Myocyte (in vitro differentiated cells): ENCODE data around the gene NTN4. TPM values are rescaled to one million over a fixed set of nuclear protein-coding genes. Genes with fewer than 3 reads are reported as not detected.
"Not testable (repeated sequence)": the region's sequence is repeated elsewhere in the genome, so short reads cannot be mapped to it uniquely, and the experiment has no call there.

ENCODE experiments used
- DNase-seq: peaks from one replicate; pipeline ENCODE4 v3.0.0-alpha.2; 2012; ENCODE audit warnings: low read depth
- total RNA-seq: library from RNA; depleted of rRNA; stranded (reverse); fragments of >200 nt; gene quantifications from 2 replicates; pipeline ENCODE4 v1.2.3, GENCODE V29; 2014

Gene NTN4
- total RNA-seq, 1 donor from 2014 or later = 33.2 TPM

DNA sequence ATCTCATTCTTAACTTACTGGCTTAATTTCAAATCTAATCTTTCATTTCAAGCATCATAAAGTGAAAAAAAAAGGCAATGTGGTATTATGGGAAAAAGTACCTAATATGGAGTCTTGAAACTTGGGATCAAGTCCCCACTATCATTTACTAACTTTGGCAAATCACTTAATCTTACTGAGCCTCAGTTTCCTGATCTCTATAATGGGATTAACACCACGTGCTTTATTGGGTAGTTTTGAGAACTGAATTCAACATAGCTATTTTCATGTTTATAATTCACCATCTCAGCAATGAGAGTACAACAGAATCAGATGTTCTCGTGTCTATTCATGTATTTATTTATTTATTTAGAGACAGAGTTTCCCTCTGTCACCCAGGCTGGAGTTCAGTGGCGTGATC, 78.3 kb downstream of the NTN4 start:
- no peak for DNase-seq

- no peak for DNase-seq
Observed at GRCh38 chr12:95710386-95710785, 80.2 kb downstream of the NTN4 start.

- DNase-seq = no peak
Observed at GRCh38 chr12:95709152-95709551, 81.4 kb downstream of the NTN4 start.

- no peak for DNase-seq
Observed at GRCh38 chr12:95705143-95705542, 85.4 kb downstream of the NTN4 start.

GRCh38 chr12:95703986-95704385, 86.6 kb downstream of the NTN4 start:
- DNase-seq = no peak

- no peak for DNase-seq
Observed at GRCh38 chr12:95701722-95702418, 88.7 kb downstream of the NTN4 start.

- peak; percentile 4 for DNase-seq
Observed at GRCh38 chr12:95701275-95701674, 89.3 kb downstream of the NTN4 start.

DNA sequence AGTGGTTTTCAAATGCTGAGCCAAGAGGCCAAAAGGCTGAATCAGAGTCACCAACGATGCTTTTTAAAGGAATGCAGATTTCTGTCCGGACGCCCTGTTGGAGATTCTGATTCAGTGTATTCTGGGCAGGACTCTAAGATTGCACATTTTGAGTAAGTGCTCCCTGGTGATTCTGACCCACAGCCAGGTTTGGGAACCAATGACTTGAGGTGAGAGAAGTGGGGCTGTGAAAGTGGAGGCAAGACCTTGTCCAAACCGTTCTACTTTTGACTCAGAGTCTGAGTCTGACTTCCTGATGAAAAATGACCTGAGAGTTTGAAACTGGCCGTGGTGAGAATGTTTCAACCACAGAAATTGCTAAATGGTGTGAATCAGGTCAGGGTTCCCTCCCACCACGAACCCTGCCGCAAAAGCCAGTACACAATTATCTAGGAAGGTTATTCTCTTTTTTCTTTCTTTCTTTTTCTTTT, 90.2 kb downstream of the NTN4 start:
- DNase-seq = peak; percentile 40

DNA sequence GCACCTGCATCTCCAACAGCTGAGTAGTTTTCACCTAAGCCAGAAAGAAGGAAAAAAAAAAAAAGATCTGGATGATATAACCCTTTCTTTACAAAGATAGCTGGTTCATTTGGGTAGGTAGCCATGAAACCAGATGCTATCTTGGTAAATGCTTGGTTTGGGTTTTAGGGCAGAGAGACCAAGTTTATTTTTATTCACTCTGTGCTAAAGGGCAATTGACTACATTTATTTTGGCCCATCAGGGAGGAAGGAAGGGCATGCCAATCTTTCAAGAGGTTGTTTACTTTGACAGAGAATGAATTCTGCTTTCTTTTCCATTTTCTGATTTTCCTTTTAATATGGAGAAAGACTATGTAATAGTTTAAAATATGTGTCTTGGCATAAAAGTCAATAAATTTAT, 91.0 kb downstream of the NTN4 start:
- DNase-seq = no peak

- peak; percentile 52 for DNase-seq
Observed at GRCh38 chr12:95694136-95694535, 96.4 kb downstream of the NTN4 start.

GRCh38 chr12:95693689-95694088, 96.9 kb downstream of the NTN4 start:
- DNase-seq = no peak

- no peak for DNase-seq
Observed at GRCh38 chr12:95690861-95691635, 99.5 kb downstream of the NTN4 start.

DNA sequence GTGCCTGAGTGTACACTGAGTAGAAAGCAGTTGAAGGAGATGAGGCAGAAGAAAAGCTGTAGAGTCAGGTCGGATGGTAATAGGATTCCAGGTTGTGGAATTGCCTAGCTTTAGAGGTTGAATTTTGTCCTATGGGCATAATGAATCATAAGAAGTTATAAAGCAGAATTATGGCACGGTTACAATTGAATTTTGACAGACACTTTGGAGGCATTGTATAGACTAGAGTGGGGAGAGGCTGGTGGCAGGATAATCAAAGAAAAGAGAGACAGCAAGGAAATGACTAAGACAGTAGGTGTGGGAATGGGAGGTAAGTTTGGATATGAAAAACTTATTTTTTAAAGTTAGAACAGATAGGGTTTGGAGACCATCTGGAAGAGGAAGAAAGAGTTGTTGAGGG, 102.6 kb downstream of the NTN4 start:
- no peak for DNase-seq

DNA sequence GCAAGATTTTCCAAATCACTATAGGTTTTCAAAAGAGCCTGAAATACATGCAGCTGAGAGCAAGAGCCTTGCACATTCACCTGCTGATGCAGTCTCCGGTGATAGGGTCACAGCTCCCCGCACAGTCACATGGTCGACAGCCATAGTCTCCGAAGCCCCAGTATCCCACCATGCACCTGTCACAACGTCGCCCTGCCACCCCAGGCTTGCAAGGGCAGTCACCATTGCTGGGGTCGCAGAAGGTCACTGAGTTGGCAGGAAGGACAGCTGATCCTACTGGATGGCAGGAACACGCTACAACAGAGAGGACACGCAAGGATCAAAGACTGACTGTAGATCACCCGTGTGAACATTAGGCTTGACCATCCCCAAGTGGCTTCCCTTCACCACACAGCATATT, 107.1 kb downstream of the NTN4 start:
- no peak for DNase-seq

GRCh38 chr12:95681210-95681765, 109.3 kb downstream of the NTN4 start:
- DNase-seq = no peak

DNA sequence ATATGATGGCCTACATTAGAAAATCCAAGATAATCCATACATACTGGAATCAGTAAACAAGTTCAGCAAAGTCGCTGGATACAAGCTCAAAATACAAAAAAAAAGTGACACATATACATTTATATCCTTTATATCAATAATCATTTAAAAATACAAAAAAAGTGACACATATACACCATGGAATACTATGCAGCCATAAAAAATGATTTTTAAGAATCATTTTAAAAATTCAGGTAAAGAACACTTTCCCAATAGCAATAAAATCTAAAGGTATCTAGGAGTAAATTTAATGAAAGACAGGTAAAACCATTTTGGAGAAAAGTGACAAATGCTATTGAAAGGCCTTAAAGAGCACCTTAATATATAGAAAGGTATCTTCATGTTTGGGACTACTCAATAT, 111.9 kb downstream of the NTN4 start:
- no peak for DNase-seq

- not testable (repeated sequence) for DNase-seq
Observed at GRCh38 chr12:95677782-95678181, 112.8 kb downstream of the NTN4 start.

DNA sequence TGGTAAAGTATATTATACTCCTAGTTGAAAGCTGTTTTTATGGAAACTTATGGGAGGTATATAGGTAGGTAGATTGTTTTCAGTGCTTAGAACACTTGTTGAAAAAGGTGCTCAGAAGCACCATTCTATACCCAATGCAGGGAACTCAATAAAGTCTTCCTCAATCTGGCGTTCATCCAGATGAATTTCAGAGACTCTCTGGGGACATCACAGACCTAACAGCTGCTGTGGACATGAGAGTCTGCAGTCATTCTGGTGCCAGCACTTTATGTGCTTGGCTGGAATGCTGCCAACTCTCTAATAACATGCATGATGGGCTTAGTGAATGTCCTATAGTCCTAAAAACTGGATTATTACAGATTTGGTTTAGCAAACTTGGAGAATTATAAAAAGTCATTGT, 115.9 kb downstream of the NTN4 start:
- DNase-seq = peak; percentile 90

DNA sequence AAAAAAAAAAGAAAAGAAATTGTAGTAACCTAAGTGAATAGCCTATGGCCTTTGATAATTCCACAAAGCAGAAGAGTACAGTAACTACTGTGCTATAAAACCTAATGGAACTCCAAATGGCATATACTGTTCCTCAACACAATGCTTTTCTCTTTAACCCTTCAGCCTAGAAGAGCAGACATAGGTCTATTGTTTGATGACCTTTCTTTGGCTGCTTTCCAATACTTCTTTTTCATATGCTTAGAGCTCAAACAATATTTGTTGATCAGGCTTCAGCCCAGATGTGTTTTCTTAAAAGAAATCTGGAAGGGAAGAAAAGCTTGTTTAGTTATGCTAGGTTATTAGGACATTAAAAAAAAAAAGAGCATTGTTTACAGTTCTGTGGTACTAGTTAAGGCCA, 116.4 kb downstream of the NTN4 start:
- DNase-seq = peak; percentile 10

DNA sequence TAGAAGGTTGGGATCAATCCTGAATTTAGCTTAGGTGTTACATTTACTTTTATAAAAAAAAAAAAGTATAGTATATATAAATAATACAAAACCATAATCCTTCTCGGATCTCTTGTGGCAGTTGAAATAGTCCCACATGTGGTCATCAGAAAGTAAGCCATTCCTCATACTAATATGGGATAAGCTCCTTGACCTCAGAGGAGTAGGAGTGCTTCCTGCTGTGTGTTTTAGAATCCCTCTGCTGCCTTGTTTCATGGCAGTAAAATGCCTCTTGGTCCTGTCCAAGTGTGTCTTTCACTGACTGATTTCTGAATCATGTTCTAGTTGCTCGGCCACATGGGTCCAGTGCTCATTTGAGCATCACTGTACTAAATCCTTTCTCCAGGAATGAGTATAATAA, 117.0 kb downstream of the NTN4 start:
- no peak for DNase-seq

GRCh38 chr12:95672166-95672565, 118.4 kb downstream of the NTN4 start:
- no peak for DNase-seq

DNA sequence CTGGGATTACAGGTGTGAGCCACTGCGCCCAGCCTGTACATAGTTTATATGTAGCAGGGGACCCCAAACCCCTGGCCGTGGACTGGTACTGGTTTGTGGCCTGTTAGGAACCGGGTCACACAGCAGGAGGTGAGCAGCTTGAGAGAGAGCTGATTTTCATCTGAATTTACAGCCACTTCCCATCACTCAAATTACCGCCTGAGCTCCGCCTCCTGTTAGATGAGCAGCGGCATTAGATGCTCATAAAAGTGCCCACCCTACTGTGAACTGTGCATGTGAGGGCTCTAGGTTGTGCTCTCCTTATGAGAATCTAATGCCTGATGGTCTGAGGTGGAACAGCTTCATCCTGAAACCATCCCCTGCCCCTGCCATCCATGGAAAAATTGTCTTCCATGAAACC, 119.3 kb downstream of the NTN4 start:
- no peak for DNase-seq
